Measurements from ENCODE around the gene GPR31.

GPR31 gene

DNA sequence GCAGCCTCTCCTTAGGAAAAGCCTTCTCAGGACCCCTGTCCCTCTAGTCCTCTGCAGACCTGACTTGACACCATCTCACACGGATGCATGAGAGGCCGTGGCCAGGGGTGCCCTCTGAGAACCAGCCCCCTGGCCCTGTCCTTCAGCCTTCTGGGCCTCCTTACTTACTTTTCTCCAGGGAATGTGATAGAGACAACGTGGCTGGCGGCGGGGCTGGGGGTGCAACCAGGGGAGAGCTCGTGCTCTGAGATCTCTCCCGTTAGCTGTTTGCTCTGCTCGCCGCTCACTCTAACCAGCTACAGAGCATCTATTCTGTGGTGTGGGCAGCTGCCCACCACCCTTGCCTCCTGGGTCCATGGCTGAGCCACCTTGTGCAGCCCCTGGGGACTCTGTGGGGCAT lies 14.7 kb downstream of the GPR31 start:
- Histone ChIP-seq H3K4me3 (ENCODE audit: low read depth, low read length) (no peak overlapping the region), H3K36me3 (ENCODE audit: control insufficient read depth in 2 of 2, insufficient read depth in 1 of 2, low read length in 2 of 2) (no peaks in the 10 kb centered on the region), H3K4me1 (ENCODE audit: control insufficient read depth, insufficient read depth, low read length) (no peaks in the 10 kb centered on the region), H3K27ac (ENCODE audit: extremely low read depth, low read depth, low read length) (no peak overlapping the region), H3K9me3 (ENCODE audit: control insufficient read depth, insufficient read depth, low read depth, low read length) (no peaks in the 10 kb centered on the region)
- CTCF ChIA-PET: interaction anchor here (1.2 to 5.7 kb wide), 3 partner anchors 10 to 369 kb away, joined by 3 to 80 read pairs (median 20); partner anchors contain the start of gene UNC93A
- POLR2A ChIA-PET: interaction anchor here (0.8 kb wide), 1 partner anchor 186 kb away, joined by 3 read pairs; no protein-coding TSS in a partner anchor
- no peak for TF ChIP-seq BCL11B (tag by site-specific recombination; IDR thresholded peaks at IDR 0.05; ENCODE audit: low read depth)
- TF ChIP-seq SALL2 (tag by site-specific recombination; IDR thresholded peaks at IDR 0.05; ENCODE audit: borderline replicate concordance): no peak
- TF ChIP-seq ZNF155 (tag by site-specific recombination; IDR thresholded peaks at IDR 0.05): no peak

DNA sequence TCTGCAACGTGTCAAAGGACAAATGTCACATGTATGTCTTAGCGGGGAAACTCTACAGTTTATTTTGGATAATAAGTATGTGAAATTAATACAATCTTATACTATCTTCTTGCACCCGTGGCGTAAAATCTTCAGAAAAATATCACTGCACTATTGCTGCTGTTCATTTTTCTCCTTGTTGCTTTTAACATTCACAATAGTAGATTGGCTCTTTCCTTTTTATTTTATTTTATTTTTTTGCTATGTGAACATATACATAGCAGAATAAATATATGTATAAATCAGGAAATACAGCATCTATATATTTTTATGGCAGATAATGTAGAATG lies 15.4 kb downstream of the GPR31 start:
- H3K9me3 ChIP-seq (ENCODE audit: control insufficient read depth, insufficient read depth, low read depth, low read length): no peaks in the 10 kb centered on the region
- no peaks in the 10 kb centered on the region for H3K4me1 ChIP-seq (ENCODE audit: control insufficient read depth, insufficient read depth, low read length)
- ChIA-PET CTCF (interaction anchor here (0.6 to 5.7 kb wide), 31 partner anchors 9 to 863 kb away, joined by 3 to 80 read pairs (median 4); partner anchors contain the start of gene UNC93A), POLR2A (interaction anchor here (0.8 to 1.0 kb wide), 2 partner anchors 186 to 367 kb away, joined by 3 read pairs; no protein-coding TSS in a partner anchor)
- no peaks in the 10 kb centered on the region for H3K36me3 ChIP-seq (ENCODE audit: control insufficient read depth in 2 of 2, insufficient read depth in 1 of 2, low read length in 2 of 2)
- H3K27ac ChIP-seq (ENCODE audit: extremely low read depth, low read depth, low read length): no peak overlapping the region
- TF ChIP-seq ZNF473 (tag by site-specific recombination; IDR thresholded peaks at IDR 0.05): no peak
- TF ChIP-seq ZNF560 (tag by site-specific recombination; IDR thresholded peaks at IDR 0.05; ENCODE audit: borderline replicate concordance): no peak
- no peak for TF ChIP-seq GLIS1 (tag by site-specific recombination; IDR thresholded peaks at IDR 0.05)
- TF ChIP-seq, protein P1, sequence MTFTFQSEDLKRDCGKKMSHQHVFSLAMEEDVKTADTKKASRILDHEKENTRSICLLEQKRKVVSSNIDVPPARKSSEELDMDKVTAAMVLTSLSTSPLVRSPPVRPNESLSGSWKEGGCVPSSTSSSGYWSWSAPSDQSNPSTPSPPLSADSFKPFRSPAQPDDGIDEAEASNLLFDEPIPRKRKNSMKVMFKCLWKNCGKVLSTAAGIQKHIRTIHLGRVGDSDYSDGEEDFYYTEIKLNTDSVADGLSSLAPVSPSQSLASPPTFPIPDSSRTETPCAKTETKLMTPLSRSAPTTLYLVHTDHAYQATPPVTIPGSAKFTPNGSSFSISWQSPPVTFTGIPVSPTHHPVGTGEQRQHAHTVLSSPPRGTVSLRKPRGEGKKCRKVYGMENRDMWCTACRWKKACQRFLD (tag by site-specific recombination; IDR thresholded peaks at IDR 0.05): no peak
- no peak for TF ChIP-seq ZFP41 (tag by site-specific recombination; IDR thresholded peaks at IDR 0.05; ENCODE audit: borderline replicate concordance)
- no peak for TF ChIP-seq ZNF391 (tag by site-specific recombination; IDR thresholded peaks at IDR 0.05; ENCODE audit: borderline replicate concordance, low read depth)
- no peak for TF ChIP-seq ZNF248 (tag by site-specific recombination; IDR thresholded peaks at IDR 0.05)
- TF ChIP-seq, protein P2, sequence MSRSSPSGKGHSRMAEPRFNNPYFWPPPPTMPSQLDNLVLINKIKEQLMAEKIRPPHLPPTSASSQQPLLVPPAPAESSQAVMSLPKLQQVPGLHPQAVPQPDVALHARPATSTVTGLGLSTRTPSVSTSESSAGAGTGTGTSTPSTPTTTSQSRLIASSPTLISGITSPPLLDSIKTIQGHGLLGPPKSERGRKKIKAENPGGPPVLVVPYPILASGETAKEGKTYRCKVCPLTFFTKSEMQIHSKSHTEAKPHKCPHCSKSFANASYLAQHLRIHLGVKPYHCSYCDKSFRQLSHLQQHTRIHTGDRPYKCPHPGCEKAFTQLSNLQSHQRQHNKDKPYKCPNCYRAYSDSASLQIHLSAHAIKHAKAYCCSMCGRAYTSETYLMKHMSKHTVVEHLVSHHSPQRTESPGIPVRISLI (tag by site-specific recombination; IDR thresholded peaks at IDR 0.05): no peak
- no peak for TF ChIP-seq KLF7 (tag by site-specific recombination; IDR thresholded peaks at IDR 0.05; ENCODE audit: borderline replicate concordance)
- no peak for TF ChIP-seq SP3 (tag by site-specific recombination; IDR thresholded peaks at IDR 0.05)
- no peak for TF ChIP-seq ZNF621 (tag by site-specific recombination; IDR thresholded peaks at IDR 0.05)
- no peak for TF ChIP-seq ZBTB20 (tag by site-specific recombination; IDR thresholded peaks at IDR 0.05)
- no peak for TF ChIP-seq ZNF707 (tag by site-specific recombination; IDR thresholded peaks at IDR 0.05)
- TF ChIP-seq ZNF660 (tag by site-specific recombination; IDR thresholded peaks at IDR 0.05): no peak
- no peak overlapping the region for H3K4me3 ChIP-seq (ENCODE audit: low read depth, low read length)

DNA sequence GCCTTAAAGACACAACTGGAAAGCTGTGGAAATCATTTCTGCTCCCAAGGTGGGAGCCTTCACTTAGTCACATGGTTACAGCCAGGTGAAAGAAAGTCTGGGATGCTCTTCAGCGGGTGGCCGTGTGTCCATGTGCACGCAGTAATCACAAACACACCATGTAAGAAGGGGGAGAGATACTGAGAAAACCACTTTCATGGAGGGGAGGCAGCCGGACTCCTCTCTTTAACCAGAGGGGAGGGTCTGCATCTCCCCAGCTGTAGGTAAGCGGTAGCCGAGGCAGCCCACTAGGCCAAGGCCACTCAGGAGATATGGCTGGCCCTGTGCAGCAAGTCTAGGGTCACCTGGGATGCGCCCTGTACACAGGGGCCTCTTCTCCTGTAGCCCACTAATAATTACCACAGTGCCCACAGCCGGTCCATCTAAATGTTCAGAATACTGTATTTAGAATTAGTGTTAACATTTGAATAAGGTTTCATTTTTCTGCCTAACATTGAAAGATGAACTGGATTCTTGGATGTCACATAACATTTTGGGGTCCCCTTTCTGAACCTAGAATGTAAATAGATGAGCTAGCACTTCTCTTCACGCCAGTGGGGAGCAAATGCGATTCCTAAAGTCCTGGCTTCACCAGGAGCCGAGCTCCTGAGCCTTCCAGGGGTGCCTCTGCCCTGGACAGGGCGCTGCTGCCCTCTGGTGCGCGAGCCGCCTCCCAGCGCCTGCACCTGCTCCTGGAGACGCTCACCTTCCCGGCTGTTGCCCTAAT lies 15.9 kb downstream of the GPR31 start:
- no peak overlapping the region for H3K4me3 ChIP-seq (ENCODE audit: low read depth, low read length)
- ChIA-PET POLR2A (interaction anchor here (0.8 to 1.0 kb wide), 2 partner anchors 185 to 366 kb away, joined by 3 read pairs; no protein-coding TSS in a partner anchor), CTCF (interaction anchor here (0.5 to 5.7 kb wide), 46 partner anchors 8 to 1283 kb away, joined by 3 to 80 read pairs (median 4); partner anchors contain the start of genes CCR6, RNASET2 and UNC93A)
- no peak overlapping the region for H3K27ac ChIP-seq (ENCODE audit: extremely low read depth, low read depth, low read length)
- H3K36me3 ChIP-seq (ENCODE audit: control insufficient read depth in 2 of 2, insufficient read depth in 1 of 2, low read length in 2 of 2): no peaks in the 10 kb centered on the region
- H3K4me1 ChIP-seq (ENCODE audit: control insufficient read depth, insufficient read depth, low read length): no peaks in the 10 kb centered on the region
- no peaks in the 10 kb centered on the region for H3K9me3 ChIP-seq (ENCODE audit: control insufficient read depth, insufficient read depth, low read depth, low read length)
- no peak for TF ChIP-seq ZNF37A (tag by site-specific recombination; IDR thresholded peaks at IDR 0.05)
- TF ChIP-seq ZNF274 (IDR thresholded peaks at IDR 0.05; ENCODE audit: low read length): no peak
- TF ChIP-seq ZNF274 (tag by site-specific recombination; IDR thresholded peaks at IDR 0.05; ENCODE audit: borderline replicate concordance): no peak
- TF ChIP-seq ZBTB7A (tag by site-specific recombination; IDR thresholded peaks at IDR 0.05; ENCODE audit: low read depth): no peak
- TF ChIP-seq ZNF549 (tag by site-specific recombination; IDR thresholded peaks at IDR 0.05): 0 out of 2 replicates have a peak, but pooled peaks have one; percentile 26
- no peak for TF ChIP-seq ZNF785 (tag by site-specific recombination; IDR thresholded peaks at IDR 0.05)
- TF ChIP-seq, protein P3, sequence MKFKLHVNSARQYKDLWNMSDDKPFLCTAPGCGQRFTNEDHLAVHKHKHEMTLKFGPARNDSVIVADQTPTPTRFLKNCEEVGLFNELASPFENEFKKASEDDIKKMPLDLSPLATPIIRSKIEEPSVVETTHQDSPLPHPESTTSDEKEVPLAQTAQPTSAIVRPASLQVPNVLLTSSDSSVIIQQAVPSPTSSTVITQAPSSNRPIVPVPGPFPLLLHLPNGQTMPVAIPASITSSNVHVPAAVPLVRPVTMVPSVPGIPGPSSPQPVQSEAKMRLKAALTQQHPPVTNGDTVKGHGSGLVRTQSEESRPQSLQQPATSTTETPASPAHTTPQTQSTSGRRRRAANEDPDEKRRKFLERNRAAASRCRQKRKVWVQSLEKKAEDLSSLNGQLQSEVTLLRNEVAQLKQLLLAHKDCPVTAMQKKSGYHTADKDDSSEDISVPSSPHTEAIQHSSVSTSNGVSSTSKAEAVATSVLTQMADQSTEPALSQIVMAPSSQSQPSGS (tag by site-specific recombination; IDR thresholded peaks at IDR 0.05; ENCODE audit: low read depth): no peak
- TF ChIP-seq RBAK (tag by site-specific recombination; IDR thresholded peaks at IDR 0.05): no peak
- no peak for TF ChIP-seq GLIS2 (tag by site-specific recombination; IDR thresholded peaks at IDR 0.05)
- no peak for TF ChIP-seq ZNF843 (tag by site-specific recombination; IDR thresholded peaks at IDR 0.05)
